ENCODE results near the gene SLC23A2. TPM values are rescaled to one million over a fixed set of nuclear protein-coding genes. Genes with fewer than 3 reads are reported as not detected.

Gene SLC23A2
- total RNA-seq, 1 experiment from 2014 or later = 14.6 TPM

DNA sequence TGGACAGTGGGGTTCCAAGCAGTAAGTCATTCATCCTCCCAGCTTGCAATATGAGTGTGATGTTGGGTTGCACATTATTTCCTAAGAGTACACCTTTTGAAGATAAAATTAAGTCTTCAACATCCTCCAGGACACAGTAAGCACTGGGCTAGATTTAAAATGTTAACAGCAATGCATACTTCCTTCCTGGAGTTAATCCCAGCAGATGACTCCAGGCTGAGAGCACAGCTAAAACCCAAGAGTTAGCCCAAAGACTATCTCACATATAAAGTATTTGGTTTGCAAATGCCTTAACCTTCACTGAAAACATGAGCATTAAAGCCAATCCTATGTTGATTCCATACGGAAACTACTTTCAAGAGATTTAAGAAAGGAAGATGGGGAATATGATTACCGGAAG, 69.2 kb downstream of the SLC23A2 start:
- Histone ChIP-seq H3K36me3 (ENCODE audit: control insufficient read depth, insufficient read depth, low read length) (no peaks in the 10 kb centered on the region), H3K9me3 (ENCODE audit: control insufficient read depth, insufficient read depth, low read depth, low read length) (no peaks in the 10 kb centered on the region), H3K4me1 (ENCODE audit: control insufficient read depth, insufficient read depth, low read length) (no peaks in the 10 kb centered on the region), H3K27ac (ENCODE audit: low read length) (no peak overlapping the region), H3K27me3 (ENCODE audit: control insufficient read depth, insufficient read depth, low read length) (no peaks in the 10 kb centered on the region), H3K4me3 (ENCODE audit: low read depth in 2 of 2, low read length in 2 of 2) (no peak overlapping the region)
- DNase-seq (ENCODE audit: low read depth, low spot score) (no peak), ATAC-seq (no peak)
- TF ChIP-seq TCF7L2 (IDR thresholded peaks at IDR 0.05; ENCODE audit: low read depth, low read length) = no peak
- TF ChIP-seq SIN3A (IDR thresholded peaks at IDR 0.05; ENCODE audit: borderline replicate concordance, insufficient read depth, low read depth, low read length) = no peak
- TF ChIP-seq, protein P1, sequence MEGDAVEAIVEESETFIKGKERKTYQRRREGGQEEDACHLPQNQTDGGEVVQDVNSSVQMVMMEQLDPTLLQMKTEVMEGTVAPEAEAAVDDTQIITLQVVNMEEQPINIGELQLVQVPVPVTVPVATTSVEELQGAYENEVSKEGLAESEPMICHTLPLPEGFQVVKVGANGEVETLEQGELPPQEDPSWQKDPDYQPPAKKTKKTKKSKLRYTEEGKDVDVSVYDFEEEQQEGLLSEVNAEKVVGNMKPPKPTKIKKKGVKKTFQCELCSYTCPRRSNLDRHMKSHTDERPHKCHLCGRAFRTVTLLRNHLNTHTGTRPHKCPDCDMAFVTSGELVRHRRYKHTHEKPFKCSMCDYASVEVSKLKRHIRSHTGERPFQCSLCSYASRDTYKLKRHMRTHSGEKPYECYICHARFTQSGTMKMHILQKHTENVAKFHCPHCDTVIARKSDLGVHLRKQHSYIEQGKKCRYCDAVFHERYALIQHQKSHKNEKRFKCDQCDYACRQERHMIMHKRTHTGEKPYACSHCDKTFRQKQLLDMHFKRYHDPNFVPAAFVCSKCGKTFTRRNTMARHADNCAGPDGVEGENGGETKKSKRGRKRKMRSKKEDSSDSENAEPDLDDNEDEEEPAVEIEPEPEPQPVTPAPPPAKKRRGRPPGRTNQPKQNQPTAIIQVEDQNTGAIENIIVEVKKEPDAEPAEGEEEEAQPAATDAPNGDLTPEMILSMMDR (IDR thresholded peaks at IDR 0.05) = no peak
- TF ChIP-seq, protein P2, sequence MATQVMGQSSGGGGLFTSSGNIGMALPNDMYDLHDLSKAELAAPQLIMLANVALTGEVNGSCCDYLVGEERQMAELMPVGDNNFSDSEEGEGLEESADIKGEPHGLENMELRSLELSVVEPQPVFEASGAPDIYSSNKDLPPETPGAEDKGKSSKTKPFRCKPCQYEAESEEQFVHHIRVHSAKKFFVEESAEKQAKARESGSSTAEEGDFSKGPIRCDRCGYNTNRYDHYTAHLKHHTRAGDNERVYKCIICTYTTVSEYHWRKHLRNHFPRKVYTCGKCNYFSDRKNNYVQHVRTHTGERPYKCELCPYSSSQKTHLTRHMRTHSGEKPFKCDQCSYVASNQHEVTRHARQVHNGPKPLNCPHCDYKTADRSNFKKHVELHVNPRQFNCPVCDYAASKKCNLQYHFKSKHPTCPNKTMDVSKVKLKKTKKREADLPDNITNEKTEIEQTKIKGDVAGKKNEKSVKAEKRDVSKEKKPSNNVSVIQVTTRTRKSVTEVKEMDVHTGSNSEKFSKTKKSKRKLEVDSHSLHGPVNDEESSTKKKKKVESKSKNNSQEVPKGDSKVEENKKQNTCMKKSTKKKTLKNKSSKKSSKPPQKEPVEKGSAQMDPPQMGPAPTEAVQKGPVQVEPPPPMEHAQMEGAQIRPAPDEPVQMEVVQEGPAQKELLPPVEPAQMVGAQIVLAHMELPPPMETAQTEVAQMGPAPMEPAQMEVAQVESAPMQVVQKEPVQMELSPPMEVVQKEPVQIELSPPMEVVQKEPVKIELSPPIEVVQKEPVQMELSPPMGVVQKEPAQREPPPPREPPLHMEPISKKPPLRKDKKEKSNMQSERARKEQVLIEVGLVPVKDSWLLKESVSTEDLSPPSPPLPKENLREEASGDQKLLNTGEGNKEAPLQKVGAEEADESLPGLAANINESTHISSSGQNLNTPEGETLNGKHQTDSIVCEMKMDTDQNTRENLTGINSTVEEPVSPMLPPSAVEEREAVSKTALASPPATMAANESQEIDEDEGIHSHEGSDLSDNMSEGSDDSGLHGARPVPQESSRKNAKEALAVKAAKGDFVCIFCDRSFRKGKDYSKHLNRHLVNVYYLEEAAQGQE (IDR thresholded peaks at IDR 0.05; ENCODE audit: insufficient read depth in 1 of 2, low read depth in 2 of 2, low read length in 1 of 2) = no peak
- no peak for TF ChIP-seq POLR2AphosphoS5 (IDR thresholded peaks at IDR 0.05; ENCODE audit: low read depth, low read length)
- in situ Hi-C loops (cut with HindIII; ENCODE audit: low pct_unique_long_range_greater_than_20kb, low sequenced_read_pairs) = no loop called here
- ChIA-PET CTCF (no interaction called here), POLR2A (no interaction called here)
- intact Hi-C loops (cut with micrococcal nuclease; ENCODE audit: unreplicated experiment) = no loop called here
- no TSS peak for BruUV-seq (replicated peaks)

DNA sequence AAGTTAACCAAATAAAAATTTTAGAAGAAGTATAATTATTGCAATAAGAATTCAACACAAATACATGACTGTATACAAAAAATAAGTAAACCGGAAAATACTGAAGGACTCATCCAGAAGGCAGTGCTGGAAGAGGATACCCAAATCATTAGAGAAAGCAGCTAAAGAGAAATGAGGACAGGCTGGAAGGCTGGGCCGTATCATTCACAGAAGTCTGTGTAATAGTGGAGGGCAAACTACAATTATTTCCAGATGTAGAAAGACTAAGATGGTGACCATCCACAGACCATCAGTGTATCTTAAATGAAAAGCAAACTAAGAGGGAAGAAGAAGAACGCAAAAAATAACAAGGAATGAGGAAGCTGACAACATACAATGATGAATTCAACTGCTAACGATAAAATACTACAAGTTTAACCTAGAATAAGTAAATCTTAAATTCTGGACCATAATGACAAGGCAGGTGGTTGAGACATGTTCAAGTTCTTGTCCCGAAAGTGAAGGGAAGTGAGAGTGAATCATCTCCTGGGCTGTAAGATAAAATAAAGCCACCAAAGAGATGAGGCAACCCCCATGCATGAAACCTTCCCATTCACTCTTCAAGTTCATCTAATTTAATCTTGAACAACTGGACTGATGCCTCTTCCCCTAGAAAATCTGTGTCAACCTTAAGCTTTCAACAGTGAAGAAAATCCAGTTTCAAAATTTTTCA, 71.5 kb downstream of the SLC23A2 start:
- TF ChIP-seq, protein P2 (IDR thresholded peaks at IDR 0.05; ENCODE audit: insufficient read depth in 1 of 2, low read depth in 2 of 2, low read length in 1 of 2) = no peak
- no peak for TF ChIP-seq POLR2AphosphoS5 (IDR thresholded peaks at IDR 0.05; ENCODE audit: low read depth, low read length)
- TF ChIP-seq, protein P1 (IDR thresholded peaks at IDR 0.05) = no peak
- ATAC-seq = no peak
- intact Hi-C loops (cut with micrococcal nuclease; ENCODE audit: unreplicated experiment) = no loop called here

More for the DNA sequence above, 71.5 kb downstream of the SLC23A2 start:
- CTCF ChIA-PET = no interaction called here
- Histone ChIP-seq H3K4me3 (ENCODE audit: low read depth in 2 of 2, low read length in 2 of 2) (no peak overlapping the region), H3K27ac (ENCODE audit: low read length) (no peak overlapping the region), H3K9me3 (ENCODE audit: control insufficient read depth, insufficient read depth, low read depth, low read length) (no peaks in the 10 kb centered on the region), H3K36me3 (ENCODE audit: control insufficient read depth, insufficient read depth, low read length) (no peaks in the 10 kb centered on the region), H3K4me1 (ENCODE audit: control insufficient read depth, insufficient read depth, low read length) (no peaks in the 10 kb centered on the region), H3K27me3 (ENCODE audit: control insufficient read depth, insufficient read depth, low read length) (no peaks in the 10 kb centered on the region)
- no TSS peak for BruUV-seq (replicated peaks)
- no peak for DNase-seq (ENCODE audit: low read depth, low spot score)
- in situ Hi-C loops (cut with HindIII; ENCODE audit: low pct_unique_long_range_greater_than_20kb, low sequenced_read_pairs) = no loop called here
- POLR2A ChIA-PET = no interaction called here

All from Panc1 (cell line).